NB4 (cell line): ENCODE data around the gene LRRC4B.

Experiments
- DNase-seq: peaks from one replicate; pipeline ENCODE4 v3.0.0; 2010; ENCODE audit warnings: low read depth
- H3K4me3 ChIP-seq: one replicate; pipeline ENCODE4 v1.5.1; 2011; ENCODE audit warnings: mild to moderate bottlenecking, low read depth, low read length, moderate library complexity
- MYC ChIP-seq: IDR thresholded peaks from 2 replicates; pipeline ENCODE4 v1.6.1; 2011; ENCODE audit warnings: low read depth, low read length
- POLR2A ChIP-seq: IDR thresholded peaks from 2 replicates; pipeline ENCODE4 v1.6.1; 2011; ENCODE audit warnings: mild to moderate bottlenecking; ENCODE audit not compliant: insufficient read length; ENCODE audit errors: extremely low read depth
- TF ChIP-seq, protein P1 (sequence below): IDR thresholded peaks from 2 replicates; pipeline ENCODE4 v1.6.1; 2011; ENCODE audit warnings: low read depth, low read length
- TF ChIP-seq, protein P2 (sequence below): IDR thresholded peaks from one replicate; pipeline ENCODE4 v1.5.1; 2012; ENCODE audit warnings: low read depth, low read length

Gene LRRC4B

DNA sequence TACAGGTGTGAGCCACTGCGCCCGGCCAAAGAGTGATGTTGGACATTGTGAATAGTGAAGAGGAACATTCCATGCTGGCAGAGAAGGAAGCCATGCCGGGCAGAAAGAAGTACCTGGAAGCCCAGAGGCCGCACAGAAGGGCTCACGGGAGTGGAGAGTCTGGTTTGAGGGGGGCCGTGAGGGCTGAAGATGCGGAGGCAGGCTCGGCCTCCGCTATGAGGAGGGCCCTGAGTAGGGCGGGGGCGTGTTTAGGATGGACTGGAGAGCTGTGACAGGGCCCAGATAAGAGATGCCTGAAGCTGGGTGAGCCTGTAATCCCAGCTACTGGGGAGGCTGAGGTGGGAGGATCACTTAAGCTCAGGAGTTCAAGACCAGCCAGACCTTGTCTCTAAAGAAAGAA lies 58.9 kb downstream of the LRRC4B start:
- TF ChIP-seq, protein P1, sequence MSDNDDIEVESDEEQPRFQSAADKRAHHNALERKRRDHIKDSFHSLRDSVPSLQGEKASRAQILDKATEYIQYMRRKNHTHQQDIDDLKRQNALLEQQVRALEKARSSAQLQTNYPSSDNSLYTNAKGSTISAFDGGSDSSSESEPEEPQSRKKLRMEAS, result no peak
- TF ChIP-seq, protein P2, sequence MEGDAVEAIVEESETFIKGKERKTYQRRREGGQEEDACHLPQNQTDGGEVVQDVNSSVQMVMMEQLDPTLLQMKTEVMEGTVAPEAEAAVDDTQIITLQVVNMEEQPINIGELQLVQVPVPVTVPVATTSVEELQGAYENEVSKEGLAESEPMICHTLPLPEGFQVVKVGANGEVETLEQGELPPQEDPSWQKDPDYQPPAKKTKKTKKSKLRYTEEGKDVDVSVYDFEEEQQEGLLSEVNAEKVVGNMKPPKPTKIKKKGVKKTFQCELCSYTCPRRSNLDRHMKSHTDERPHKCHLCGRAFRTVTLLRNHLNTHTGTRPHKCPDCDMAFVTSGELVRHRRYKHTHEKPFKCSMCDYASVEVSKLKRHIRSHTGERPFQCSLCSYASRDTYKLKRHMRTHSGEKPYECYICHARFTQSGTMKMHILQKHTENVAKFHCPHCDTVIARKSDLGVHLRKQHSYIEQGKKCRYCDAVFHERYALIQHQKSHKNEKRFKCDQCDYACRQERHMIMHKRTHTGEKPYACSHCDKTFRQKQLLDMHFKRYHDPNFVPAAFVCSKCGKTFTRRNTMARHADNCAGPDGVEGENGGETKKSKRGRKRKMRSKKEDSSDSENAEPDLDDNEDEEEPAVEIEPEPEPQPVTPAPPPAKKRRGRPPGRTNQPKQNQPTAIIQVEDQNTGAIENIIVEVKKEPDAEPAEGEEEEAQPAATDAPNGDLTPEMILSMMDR, result no peak
- TF ChIP-seq POLR2A, result no peak
- no peak for DNase-seq
- H3K4me3 ChIP-seq, result no peak overlapping the region

DNA sequence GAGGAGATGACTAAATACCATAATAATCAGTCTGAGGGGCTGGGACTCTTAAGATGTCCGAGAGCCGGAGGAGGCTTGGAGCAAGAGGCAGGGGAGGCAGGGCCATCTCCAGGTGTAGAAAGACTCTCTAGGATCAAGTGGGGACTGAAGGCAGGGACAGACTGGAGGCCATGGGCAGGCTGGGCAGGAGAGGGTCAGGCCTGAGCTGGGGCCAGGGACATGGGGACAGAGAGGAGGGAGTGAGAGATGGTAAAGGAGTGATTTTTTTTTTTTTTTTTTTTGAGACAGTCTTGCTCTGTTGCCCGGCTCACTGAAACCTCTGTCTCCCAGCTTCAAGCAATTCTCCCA lies 59.4 kb downstream of the LRRC4B start:
- no peak for DNase-seq
- no peak overlapping the region for H3K4me3 ChIP-seq
- TF ChIP-seq POLR2A, result no peak
- TF ChIP-seq, protein P2, result no peak
- TF ChIP-seq MYC, result no peak
- TF ChIP-seq, protein P1, result no peak

DNA sequence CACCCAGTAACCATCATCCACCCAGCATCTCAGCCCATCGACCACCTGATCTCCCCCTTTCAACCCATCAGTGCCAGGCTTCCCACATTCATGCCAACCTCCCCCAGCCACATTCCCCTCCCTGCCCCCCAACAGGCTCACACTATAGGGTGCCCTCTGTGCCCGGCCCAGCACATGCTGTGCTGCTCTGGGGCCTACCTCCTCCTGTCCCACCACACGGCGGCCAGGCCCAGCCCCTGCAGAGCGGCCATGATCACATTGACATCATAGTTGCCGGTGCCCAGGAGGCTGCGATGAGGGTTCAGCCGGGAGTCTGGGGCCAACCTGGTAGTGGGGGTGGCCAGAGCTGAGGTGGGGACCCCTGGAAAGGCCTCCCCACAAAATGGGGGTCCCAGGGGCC lies 60.9 kb downstream of the LRRC4B start:
- no peak for DNase-seq
- H3K4me3 ChIP-seq, result no peak overlapping the region
- TF ChIP-seq, protein P1, result no peak
- no peak for TF ChIP-seq MYC
- TF ChIP-seq, protein P2, result no peak
- TF ChIP-seq POLR2A, result no peak

DNA sequence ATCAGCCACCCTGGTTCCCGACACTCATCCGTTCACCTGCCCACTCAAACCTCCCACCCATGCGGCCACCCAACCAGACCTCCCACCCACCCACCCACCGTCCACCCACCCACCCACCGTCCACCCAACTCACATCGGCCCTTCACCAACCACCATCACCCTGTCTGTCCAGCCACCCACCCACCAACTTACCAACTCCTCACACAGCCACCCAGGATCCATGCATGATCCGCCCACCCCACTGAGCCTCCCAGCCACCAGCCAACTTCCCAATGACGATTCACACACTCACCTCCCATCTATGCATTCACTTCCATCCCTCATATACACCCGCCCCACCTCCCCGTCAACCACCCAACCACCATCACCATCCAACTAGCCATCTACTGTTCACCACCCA lies 61.5 kb downstream of the LRRC4B start:
- DNase-seq, result no peak
- TF ChIP-seq MYC (no peak), POLR2A (no peak)
- TF ChIP-seq, protein P1, result no peak
- TF ChIP-seq, protein P2, result no peak
- no peak overlapping the region for H3K4me3 ChIP-seq

DNA sequence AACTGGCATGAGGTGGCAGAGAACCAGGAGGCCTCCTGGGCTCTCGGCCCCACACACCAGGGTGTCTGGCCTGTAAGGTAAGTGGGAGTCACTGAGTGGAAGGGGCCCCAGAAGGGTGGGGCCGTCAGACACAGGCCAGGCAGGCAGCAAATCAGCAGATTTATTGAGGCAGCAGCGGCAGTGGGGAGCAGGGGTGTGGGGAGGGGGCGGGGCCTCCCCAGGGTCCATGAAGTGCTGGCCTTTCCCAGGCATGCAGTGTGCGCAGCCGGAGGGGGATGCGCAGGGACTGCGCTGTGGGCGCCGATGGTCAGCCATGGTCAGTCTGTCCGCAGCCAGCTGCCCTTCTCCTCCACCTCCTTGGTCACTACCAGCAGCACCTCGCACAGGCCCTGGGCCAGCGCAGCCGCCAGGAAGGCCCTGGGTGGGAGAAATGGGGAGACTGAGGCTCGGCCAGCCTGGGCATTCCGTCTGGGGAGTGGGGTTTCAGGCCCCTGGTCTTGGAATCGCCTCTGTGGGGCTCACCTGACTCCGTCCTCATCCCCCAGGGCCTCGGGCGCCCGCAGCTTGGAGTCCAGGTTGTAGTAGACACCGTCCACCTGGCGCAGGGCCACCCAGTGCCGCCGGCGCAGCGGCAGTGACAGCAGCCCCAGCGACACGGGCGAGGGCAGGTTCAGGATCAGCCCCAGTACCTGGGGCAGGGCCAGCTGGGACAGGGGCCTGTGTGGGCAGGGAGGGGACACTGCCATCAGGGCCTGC lies 62.2 kb downstream of the LRRC4B start:
- DNase-seq, result no peak
- TF ChIP-seq, protein P1, result no peak
- TF ChIP-seq, protein P2, result no peak
- TF ChIP-seq POLR2A (no peak), MYC (no peak)
- H3K4me3 ChIP-seq, result no peak overlapping the region
